HepG2 (cell line): ENCODE data around the gene BATF2. TPM values are rescaled to one million over a fixed set of nuclear protein-coding genes. Genes with fewer than 3 reads are reported as not detected.

Experiments used
- AGO2 ChIP-seq: fragments of 200-400 bp; formaldehyde crosslinking; optimal IDR thresholded peaks from 2 replicates; pipeline ENCODE3; 2017; ENCODE audit warnings: mild to moderate bottlenecking, low read depth, low read length, moderate library complexity
- BCL6 ChIP-seq: IDR thresholded peaks from 2 replicates; pipeline ENCODE4 v1.6.1; 2016; ENCODE audit warnings: missing genetic modification reagents, missing compliant biosample characterization
- CEBPG ChIP-seq: IDR thresholded peaks from 2 replicates; pipeline ENCODE4 v1.6.1; 2016
- DMTF1 ChIP-seq: sonication (generic); formaldehyde crosslinking; IDR thresholded peaks from 2 replicates; pipeline ENCODE4 v1.4.0; 2020; ENCODE audit warnings: mild to moderate bottlenecking, missing genetic modification reagents
- HNF1A ChIP-seq, 2 experiments: sonication (generic) in 1 of 2; formaldehyde crosslinking in 1 of 2; IDR thresholded peaks; 2 replicates each; pipeline versions ENCODE4 v1.4.0 to v1.6.1; 2016 to 2020; ENCODE audit warnings: borderline replicate concordance in 1 of 2, low read depth in 1 of 2, mild to moderate bottlenecking in 1 of 2, missing genetic modification reagents in 1 of 2
- KDM2A ChIP-seq: sonication (generic); formaldehyde crosslinking; IDR thresholded peaks from 2 replicates; pipeline ENCODE4 v1.4.0; 2020; ENCODE audit warnings: low read depth, missing genetic modification reagents, borderline replicate concordance
- LCORL ChIP-seq, 2 experiments: fragments of 450-650 bp in 1 of 2; sonication (generic) in 1 of 2; formaldehyde crosslinking in 1 of 2; IDR thresholded peaks; 2 replicates each; pipeline versions ENCODE4 v1.5.0 to v1.6.1; 2017 to 2020; ENCODE audit warnings: antibody characterized with exemption in 1 of 2, missing genetic modification reagents in 1 of 2
- MAFF ChIP-seq: IDR thresholded peaks from 2 replicates; pipeline ENCODE4 v1.6.1; 2011; ENCODE audit warnings: low read depth, low read length, improper control_type of control experiment
- RBM39 ChIP-seq: fragments of 200-400 bp; formaldehyde crosslinking; IDR thresholded peaks from one replicate; pipeline ENCODE4 v1.6.1; 2018; ENCODE audit warnings: antibody characterized with exemption, mild to moderate bottlenecking, low read depth, low read length; ENCODE audit not compliant: poor library complexity, severe bottlenecking
- REXO4 ChIP-seq: sonication (generic); formaldehyde crosslinking; IDR thresholded peaks from 2 replicates; pipeline ENCODE4 v1.8.0; 2022; ENCODE audit warnings: missing genetic modification reagents, mild to moderate bottlenecking, borderline replicate concordance
- SALL1 ChIP-seq: sonication (generic); formaldehyde crosslinking; IDR thresholded peaks from 2 replicates; pipeline ENCODE4 v1.8.0; 2022; ENCODE audit warnings: mild to moderate bottlenecking, missing genetic modification reagents
- SNRNP70 ChIP-seq: fragments of 200-400 bp; formaldehyde crosslinking; IDR thresholded peaks from 2 replicates; pipeline ENCODE4 v1.6.1; 2017; ENCODE audit warnings: mild to moderate bottlenecking, low read depth, low read length, moderate library complexity
- TBX2 ChIP-seq: sonication (generic); formaldehyde crosslinking; IDR thresholded peaks from 2 replicates; pipeline ENCODE4 v1.5.0; 2020; ENCODE audit warnings: missing genetic modification reagents, mild to moderate bottlenecking, borderline replicate concordance
- ZNF761 ChIP-seq: sonication (generic); formaldehyde crosslinking; conservative IDR thresholded peaks from 2 replicates; pipeline ENCODE4 v1.4.0; 2020; ENCODE audit warnings: mild to moderate bottlenecking, missing genetic modification reagents
- polyA plus RNA-seq, 8 experiments: library from polyadenylated mRNA; depleted of rRNA in 3 of 8; stranded (reverse) in 7 of 8; unstranded in 1 of 8; fragments of >200 nt; fragmentation: Illumina TruSeq in 4 of 8; extraction: Trizol in 4 of 8; gene quantifications; 2 replicates each; pipeline versions ENCODE4 v1.2.1 to v1.2.3, GENCODE V29; 2011 to 2016; ENCODE audit warnings: low read depth in 4 of 8, missing spikeins in 1 of 8, mixed read lengths in 1 of 8; ENCODE audit not compliant: insufficient read depth in 1 of 8
- total RNA-seq, 5 experiments: library from RNA; depleted of rRNA; stranded (reverse); fragments of >200 nt; fragmentation: Illumina TruSeq; extraction: Trizol; gene quantifications; 2 replicates each; pipeline ENCODE4 v1.2.3, GENCODE V29; 2016; ENCODE audit warnings: low read depth in 1 of 5
- TF ChIP-seq, protein P1 (sequence below): sonication (generic); formaldehyde crosslinking; IDR thresholded peaks from 2 replicates; pipeline ENCODE4 v1.5.1; 2020; ENCODE audit warnings: mild to moderate bottlenecking, missing genetic modification reagents, borderline replicate concordance
- TF ChIP-seq, protein P2 (sequence below): sonication (generic); formaldehyde crosslinking; IDR thresholded peaks from 2 replicates; pipeline ENCODE4 v1.5.1; 2020; ENCODE audit warnings: mild to moderate bottlenecking, missing genetic modification reagents

The BATF2 gene
- total and polyA plus RNA-seq, 2 of the 13 experiments (the other 11 are each of a cell fraction or from before 2014, with no cell fraction given): 2.8 to 3.9 TPM

DNA sequence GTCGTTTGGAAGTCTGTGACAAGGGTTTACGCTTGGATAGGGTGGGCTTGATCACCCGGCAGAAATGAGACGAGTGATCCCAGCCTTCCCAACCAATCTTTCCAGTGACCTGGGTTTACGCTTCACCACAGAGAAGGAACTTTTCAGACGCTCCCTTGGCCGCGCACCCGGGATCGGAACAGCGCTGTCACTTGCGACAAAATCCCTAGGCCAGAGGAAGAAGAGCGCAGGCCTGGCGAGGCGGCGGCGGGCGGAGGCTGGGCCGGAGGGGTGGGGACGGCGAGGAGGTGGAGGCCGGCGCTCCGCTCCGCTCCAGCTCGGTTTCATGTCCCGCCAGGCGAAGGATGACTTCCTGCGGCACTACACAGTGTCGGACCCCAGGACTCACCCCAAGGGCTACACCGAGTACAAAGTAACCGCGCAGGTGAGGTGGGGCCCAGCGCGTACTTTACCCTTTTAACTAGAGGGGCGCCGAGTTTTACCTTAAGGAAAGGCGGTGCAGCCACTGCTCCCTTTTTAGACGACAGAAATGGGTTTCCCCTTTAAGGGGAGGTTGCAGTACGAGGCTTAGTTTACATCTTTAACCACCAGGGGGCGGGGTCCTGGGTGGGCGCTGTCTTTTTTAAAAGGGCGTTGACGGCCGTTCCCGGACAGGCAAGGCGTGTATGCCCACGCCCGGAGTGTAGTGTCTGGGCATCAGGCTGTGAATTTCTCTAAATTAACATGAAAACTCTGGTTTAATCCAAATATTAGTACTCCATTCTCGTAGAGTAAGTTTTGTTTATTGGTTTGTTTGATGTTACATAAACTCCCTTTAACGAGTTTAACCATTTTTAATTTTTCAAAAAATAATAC lies 30.7 kb upstream of the BATF2 start, which contains the start of gene SNX15 (continued):
- no peak for TF ChIP-seq SNRNP70
- TF ChIP-seq MAFF: no peak
- peak; percentile 30 for TF ChIP-seq AGO2
- no peak; the same call in 1 of the 2 replicates for TF ChIP-seq CEBPG (CRISPR knock-in tag)
- TF ChIP-seq SALL1: peak; percentile 76
- TF ChIP-seq, protein P1, sequence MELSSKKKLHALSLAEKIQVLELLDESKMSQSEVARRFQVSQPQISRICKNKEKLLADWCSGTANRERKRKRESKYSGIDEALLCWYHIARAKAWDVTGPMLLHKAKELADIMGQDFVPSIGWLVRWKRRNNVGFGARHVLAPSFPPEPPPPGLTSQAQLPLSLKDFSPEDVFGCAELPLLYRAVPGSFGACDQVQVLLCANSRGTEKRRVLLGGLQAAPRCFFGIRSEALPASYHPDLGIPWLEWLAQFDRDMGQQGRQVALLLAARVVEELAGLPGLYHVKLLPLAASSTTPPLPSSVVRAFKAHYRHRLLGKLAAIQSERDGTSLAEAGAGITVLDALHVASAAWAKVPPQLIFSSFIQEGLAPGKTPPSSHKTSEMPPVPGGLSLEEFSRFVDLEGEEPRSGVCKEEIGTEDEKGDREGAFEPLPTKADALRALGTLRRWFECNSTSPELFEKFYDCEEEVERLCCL: no peak
- TF ChIP-seq, protein P2, sequence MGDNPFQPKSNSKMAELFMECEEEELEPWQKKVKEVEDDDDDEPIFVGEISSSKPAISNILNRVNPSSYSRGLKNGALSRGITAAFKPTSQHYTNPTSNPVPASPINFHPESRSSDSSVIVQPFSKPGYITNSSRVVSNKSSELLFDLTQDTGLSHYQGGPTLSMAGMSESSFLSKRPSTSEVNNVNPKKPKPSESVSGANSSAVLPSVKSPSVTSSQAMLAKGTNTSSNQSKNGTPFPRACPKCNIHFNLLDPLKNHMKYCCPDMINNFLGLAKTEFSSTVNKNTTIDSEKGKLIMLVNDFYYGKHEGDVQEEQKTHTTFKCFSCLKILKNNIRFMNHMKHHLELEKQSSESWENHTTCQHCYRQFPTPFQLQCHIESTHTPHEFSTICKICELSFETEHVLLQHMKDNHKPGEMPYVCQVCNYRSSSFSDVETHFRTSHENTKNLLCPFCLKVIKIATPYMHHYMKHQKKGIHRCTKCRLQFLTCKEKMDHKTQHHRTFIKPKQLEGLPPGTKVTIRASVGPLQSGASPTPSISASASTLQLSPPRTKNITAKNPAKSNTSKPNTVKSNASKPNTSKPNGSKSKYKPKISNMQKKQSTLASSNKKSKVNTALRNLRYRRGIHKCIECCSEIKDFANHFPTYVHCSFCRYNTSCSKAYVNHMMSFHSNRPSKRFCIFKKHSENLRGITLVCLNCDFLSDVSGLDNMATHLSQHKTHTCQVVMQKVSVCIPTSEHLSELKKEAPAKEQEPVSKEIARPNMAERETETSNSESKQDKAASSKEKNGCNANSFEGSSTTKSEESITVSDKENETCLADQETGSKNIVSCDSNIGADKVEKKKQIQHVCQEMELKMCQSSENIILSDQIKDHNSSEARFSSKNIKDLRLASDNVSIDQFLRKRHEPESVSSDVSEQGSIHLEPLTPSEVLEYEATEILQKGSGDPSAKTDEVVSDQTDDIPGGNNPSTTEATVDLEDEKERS (CRISPR knock-in tag): no peak
- TF ChIP-seq REXO4: no peak
- peak; percentile 95 for TF ChIP-seq KDM2A (CRISPR knock-in tag)
- TF ChIP-seq ZNF761 (CRISPR knock-in tag): peak; percentile 80; the same call in 1 of the 2 replicates
- TF ChIP-seq RBM39: peak; percentile 51
- no peak for TF ChIP-seq DMTF1 (CRISPR knock-in tag)
- TF ChIP-seq LCORL (IDR thresholded peaks at IDR 0.05): no peak
- TF ChIP-seq LCORL (CRISPR knock-in tag; IDR thresholded peaks at IDR 0.05): peak; percentile 85
- TF ChIP-seq TBX2 (CRISPR knock-in tag): peak; percentile 67
- TF ChIP-seq BCL6 (CRISPR knock-in tag): no peak; the same call in none of the 2 replicates
- TF ChIP-seq HNF1A (IDR thresholded peaks at IDR 0.05; ENCODE audit: low read depth): 0 out of 2 replicates have a peak, but pooled peaks have one; percentile 53
- peak; percentile 43; the same call in 1 of the 2 replicates for TF ChIP-seq HNF1A (CRISPR knock-in tag; IDR thresholded peaks at IDR 0.05; ENCODE audit: borderline replicate concordance)
